ENCODE data around the gene NR3C1. TPM values are rescaled to one million over a fixed set of nuclear protein-coding genes. Genes with fewer than 3 reads are reported as not detected.

Gene NR3C1
- polyA plus RNA-seq (ENCODE audit: insufficient read length in 12 of 12), result 10 to 100 TPM in 11 of 12 donors, not detected in 1; 56.3 to 80.1 (median 71.8) TPM
- long read RNA-seq, donor 1, full-length matches to known transcripts, result 2 of 2 reads
- long read RNA-seq, donor 1, partial matches to known transcripts, result 0 of 2 reads
- long read RNA-seq, donor 1, other reads (novel, unspliced or antisense), result 0 of 2 reads
- long read RNA-seq, donor 2, full-length matches to known transcripts, result 12 of 27 reads
- long read RNA-seq, donor 2, partial matches to known transcripts, result 15 of 27 reads
- long read RNA-seq, donor 2, other reads (novel, unspliced or antisense), result 0 of 27 reads
- long read RNA-seq, donor 3, full-length matches to known transcripts, result 3 of 3 reads
- long read RNA-seq, donor 3, partial matches to known transcripts, result 0 of 3 reads
- long read RNA-seq, donor 3, other reads (novel, unspliced or antisense), result 0 of 3 reads
- long read RNA-seq, donor 4, full-length matches to known transcripts, result 5 of 10 reads
- long read RNA-seq, donor 4, partial matches to known transcripts, result 5 of 10 reads
- long read RNA-seq, donor 4, other reads (novel, unspliced or antisense), result 0 of 10 reads
- long read RNA-seq, donor 5, full-length matches to known transcripts, result 9 of 30 reads
- long read RNA-seq, donor 5, partial matches to known transcripts, result 21 of 30 reads
- long read RNA-seq, donor 5, other reads (novel, unspliced or antisense), result 0 of 30 reads
- long read RNA-seq, donor 6, full-length matches to known transcripts, result 3 of 20 reads
- long read RNA-seq, donor 6, partial matches to known transcripts, result 17 of 20 reads
- long read RNA-seq, donor 6, other reads (novel, unspliced or antisense), result 0 of 20 reads
- long read RNA-seq, donor 7, full-length matches to known transcripts, result 9 of 14 reads
- long read RNA-seq, donor 7, partial matches to known transcripts, result 5 of 14 reads
- long read RNA-seq, donor 7, other reads (novel, unspliced or antisense), result 0 of 14 reads
- long read RNA-seq, donor 8, full-length matches to known transcripts, result 5 of 23 reads
- long read RNA-seq, donor 8, partial matches to known transcripts, result 18 of 23 reads
- long read RNA-seq, donor 8, other reads (novel, unspliced or antisense), result 0 of 23 reads
- long read RNA-seq, donor 9, full-length matches to known transcripts, result 4 of 4 reads
- long read RNA-seq, donor 9, partial matches to known transcripts, result 0 of 4 reads
- long read RNA-seq, donor 9, other reads (novel, unspliced or antisense), result 0 of 4 reads
- long read RNA-seq, donor 10, full-length matches to known transcripts, result 12 of 27 reads
- long read RNA-seq, donor 10, partial matches to known transcripts, result 15 of 27 reads
- long read RNA-seq, donor 10, other reads (novel, unspliced or antisense), result 0 of 27 reads
- long read RNA-seq, donor 11, full-length matches to known transcripts, result 7 of 17 reads
- long read RNA-seq, donor 11, partial matches to known transcripts, result 10 of 17 reads
- long read RNA-seq, donor 11, other reads (novel, unspliced or antisense), result 0 of 17 reads

DNA sequence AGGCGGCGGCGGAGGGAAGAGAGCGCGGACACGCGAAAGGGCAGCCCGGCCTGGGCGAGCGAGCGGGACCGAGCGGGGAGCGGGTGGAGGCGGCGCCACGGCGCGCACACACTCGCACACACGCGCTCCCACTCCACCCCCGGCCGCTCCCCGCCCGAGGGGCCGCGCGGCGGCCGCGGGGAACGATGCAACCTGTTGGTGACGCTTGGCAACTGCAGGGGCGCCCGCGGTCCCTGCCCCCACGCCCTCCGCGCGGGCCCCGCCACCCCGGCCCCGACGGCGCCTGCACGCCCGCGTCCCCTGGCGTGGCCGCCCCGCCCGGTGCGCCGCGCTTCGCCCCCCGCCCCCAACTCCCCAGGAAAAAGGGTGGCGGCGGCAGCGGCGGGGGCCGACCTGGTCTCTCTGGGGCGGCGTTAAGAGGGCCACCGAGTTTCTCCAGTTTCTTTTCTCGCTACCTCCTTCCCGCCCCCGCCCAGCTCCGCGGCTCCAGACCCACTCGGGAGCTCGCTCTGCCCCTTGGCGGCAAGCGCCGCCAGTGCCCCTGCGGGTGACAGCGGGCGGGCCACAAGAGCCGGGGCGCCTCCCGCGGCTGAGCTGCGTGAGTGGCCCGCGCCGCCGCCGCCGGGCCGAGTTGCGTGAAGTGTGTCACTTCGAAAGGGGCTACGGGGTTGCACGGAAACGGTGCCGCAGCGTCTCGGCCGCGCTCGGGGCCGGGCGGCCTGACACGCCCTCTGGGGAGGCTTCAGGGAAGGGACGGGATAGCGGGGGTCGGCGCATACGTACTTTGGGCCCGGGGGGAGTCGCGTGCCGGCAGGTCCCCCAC, at the start of gene NR3C1:
TSS of gene NR3C1 (minus strand) at position 94 of the 823 bp plus-strand sequence. CDS start 2,847 bp downstream, outside the sequence.
- peak; percentile 86 for DNase-seq

GRCh38 chr5:143449772-143450171, 46.3 kb upstream of the NR3C1 start:
- no peak for DNase-seq

DNA sequence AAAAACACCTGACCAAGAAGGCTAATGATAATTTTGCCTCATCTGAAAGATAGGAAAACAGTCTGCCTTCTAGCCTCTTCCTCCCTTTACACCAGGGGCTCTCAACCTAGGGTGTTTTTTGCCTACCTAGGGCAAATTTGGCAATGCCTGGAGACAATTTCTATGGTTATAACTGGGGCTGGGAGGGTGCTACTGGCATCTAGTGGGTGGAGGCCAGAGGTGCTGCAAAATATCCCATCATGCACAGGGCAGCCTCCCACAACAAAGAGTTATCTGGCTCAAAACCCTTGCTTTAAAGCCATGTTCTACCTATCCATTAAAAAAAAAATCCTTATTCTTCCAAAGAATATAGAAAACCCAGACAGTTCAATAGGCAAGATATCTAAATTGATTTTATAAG, 45.0 kb upstream of the NR3C1 start:
- DNase-seq, result no peak

- no peak for DNase-seq
Measured at GRCh38 chr5:143447983-143448382, 44.5 kb upstream of the NR3C1 start.

GRCh38 chr5:143446535-143447226, 43.2 kb upstream of the NR3C1 start:
- DNase-seq, result no peak

GRCh38 chr5:143445776-143446175, 42.3 kb upstream of the NR3C1 start:
- DNase-seq, result peak; percentile 15

DNA sequence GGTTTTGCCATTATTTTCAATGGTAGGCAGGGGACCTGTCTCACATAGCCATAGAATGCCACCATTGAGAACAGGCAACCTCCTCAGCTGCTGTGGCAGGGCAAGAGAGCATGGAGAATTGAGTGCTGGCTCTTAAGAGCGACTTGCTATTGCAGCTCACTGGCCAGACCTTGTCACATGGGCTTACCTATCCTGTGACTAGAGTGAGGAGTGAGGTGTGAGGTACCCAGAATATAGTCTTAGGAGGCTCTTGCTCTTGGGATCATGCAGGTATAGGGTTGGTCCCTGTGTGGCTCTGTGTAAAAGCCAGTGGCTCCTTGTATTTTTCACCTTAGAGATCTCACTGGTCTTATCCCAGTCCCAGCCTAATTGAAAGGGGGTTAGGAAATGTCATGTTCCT, 39.8 kb upstream of the NR3C1 start:
- no peak for DNase-seq

DNA sequence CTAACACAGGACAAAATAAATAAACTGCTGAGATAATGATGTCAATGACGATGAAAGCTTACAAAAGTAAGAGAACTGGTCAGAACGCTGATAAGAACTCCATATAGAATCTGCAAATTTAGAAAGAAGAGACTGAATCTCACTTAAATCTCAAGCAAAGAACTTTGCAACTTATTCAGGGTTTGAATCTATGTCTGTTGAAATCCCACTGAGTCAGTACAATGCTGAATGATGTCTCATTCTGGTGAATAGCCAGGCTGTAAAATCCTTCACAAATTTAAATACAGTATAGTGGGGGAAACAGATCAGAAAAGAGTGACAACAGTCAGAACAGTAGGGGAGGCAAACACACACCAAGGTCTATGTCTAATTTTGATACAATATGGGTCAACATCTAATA, 38.9 kb upstream of the NR3C1 start:
- no peak for DNase-seq

DNA sequence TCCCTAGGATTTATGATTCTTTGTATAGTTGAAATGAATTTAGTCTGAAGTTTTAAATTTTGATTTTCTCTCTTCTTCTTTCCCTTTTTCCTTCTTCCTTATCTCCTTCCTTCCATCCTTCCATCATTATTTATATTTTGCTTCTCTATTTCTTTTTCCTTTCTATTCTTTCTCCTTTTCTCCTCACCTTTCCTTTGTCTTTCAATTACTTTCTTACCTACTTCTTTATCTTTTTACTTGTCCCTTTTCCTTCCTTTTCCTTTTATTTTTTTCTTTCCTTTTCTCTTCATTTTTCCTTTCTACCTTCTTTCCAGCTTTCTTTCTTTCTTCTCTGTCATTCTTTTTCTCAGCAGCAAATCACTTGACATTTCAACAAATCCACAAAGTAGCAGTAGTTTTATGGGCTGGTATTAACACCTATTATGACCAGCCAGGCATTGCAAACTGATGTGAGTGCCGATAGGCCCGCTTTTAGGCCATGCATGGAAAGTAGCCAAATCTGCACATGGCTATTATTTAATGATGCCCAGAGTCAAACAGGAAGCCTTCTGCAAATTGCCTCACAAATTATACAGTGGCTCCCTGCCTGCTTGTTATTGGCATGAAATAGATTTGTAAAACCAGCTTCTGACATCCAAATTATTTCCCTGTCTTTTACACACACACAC, 37.1 kb upstream of the NR3C1 start:
- no peak for DNase-seq

- DNase-seq, result no peak
Measured at GRCh38 chr5:143437666-143438273, 34.3 kb upstream of the NR3C1 start.

- DNase-seq, result no peak
Measured at GRCh38 chr5:143436871-143437270, 33.4 kb upstream of the NR3C1 start.

GRCh38 chr5:143435210-143435657, 31.7 kb upstream of the NR3C1 start:
- DNase-seq, result no peak

DNA sequence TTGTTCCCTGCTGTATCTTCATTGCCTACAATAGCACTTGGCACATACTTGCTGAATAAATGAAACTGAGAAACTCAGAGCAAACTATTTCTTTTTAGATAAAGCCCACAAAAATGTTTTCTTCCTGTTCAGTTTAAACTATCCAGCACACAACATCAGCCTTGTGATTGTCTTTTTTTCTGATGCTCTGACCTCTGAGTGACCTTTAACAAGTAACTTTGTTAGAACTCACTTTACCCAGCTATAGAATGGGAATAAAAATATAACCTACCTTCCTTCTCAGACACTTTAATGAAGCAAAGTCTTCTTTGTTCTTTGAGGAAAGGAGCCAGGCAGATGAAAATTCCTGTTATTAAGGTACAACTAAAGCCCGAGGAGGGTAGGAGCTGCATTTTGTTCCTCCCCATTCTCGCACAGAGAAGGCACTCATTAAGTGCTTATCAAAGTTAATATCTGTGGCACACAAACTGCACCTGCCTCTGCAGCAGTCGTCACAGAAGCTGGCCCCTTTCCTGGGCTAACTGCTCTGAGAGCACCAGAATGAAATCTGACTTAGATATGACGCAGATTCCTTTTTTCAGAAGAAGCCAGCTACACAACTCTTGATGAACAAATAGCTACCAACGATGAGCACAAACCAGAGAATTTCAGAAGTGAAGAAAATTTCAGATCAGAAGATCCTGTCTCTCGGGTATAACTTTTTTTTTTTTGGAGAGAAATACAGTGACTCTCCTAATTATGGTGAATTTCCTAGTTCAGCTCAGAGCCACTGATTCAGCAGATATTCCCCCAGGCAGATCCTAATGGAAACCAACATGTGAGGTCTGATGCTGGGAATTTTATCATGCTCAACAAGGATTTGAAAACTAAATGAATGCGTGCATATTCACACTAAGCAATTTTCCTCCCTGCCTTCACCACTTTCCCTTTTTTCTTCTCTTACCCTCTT, 31.0 kb upstream of the NR3C1 start:
- no peak for DNase-seq

DNA sequence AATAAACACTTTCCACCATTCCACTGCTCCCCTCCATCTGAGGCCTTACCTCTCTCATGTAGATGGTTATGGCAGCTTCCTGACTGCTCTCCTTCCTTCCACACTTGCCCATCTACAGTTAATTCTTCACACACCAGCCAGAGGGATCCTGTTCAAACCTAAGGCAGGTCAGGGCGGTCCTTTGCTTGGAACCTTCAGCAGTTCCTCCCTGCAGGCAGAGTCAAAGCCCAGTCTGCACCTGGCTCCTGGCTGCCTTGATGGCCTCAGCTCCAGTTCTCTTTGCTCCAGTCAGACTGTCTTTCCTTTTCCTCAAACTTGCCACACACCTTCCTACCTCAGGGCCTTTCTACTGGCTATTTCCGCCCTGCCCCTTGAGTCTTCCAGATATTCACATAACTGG, 30.2 kb upstream of the NR3C1 start:
- DNase-seq, result no peak

DNA sequence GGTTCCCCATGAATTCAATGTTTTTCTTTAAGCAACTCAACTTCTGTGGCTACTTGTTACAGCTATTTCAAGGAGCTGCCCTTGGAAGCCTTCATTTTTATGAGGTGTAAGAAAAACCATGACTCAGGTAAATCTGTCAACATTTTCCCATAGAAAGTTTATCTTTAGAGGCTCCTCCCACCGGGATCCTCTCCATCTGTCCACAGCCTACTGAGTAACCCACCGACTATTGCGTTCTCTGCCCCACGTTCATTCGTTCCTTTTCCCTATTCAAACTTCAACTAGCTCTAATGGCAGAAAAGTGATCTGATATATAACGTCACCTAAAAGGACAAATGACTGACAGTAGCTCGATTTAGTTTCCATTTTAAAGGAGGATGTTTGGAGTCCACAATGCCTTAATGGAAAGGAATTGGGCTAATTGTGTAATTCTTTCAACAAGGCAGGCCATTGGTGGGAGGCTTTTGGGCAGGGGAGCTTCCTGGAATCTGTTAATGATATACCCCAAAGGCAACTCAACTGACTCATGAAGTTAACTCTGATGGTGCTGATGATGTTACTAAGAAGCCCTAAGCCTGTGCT, 29.3 kb upstream of the NR3C1 start:
- no peak for DNase-seq

DNA sequence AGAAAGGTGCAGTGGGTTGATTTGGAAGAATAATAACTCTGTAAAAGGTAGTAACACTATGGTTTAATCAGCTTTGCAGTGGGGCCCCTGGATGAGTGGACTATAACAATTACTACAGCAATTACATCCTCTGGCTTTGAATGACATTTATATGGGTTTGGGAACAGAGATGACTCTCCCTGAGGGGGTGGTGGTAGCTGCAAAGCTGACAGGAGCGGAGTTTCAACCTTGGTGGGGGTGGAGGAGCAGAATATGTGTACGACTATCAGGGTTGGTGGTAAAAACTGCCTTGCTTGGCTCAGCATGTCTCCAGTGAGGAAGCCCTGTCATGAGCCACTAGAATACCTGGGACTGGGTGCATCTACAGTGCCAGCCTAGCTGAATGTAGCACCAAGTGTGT, 28.3 kb upstream of the NR3C1 start:
- DNase-seq, result no peak

GRCh38 chr5:143428738-143429420, 25.4 kb upstream of the NR3C1 start:
- no peak for DNase-seq
